K562 (cell line): Measurements from ENCODE around the gene MAPK1IP1L.
A peak's percentile ranks its signal among the peaks of the same experiment; 100 is the strongest.

Experiments
- BACH1 ChIP-seq: fragments of 200-800 bp; sonication (Bioruptor generic); IDR thresholded peaks from 2 replicates; pipeline ENCODE4 v1.6.1; 2016; ENCODE audit warnings: missing genetic modification characterization, missing compliant biosample characterization
- BRD9 ChIP-seq: fragments of 450-650 bp; IDR thresholded peaks from 2 replicates; pipeline ENCODE4 v1.6.1; 2018; ENCODE audit warnings: low read depth; ENCODE audit not compliant: partially characterized antibody
- CBX8 ChIP-seq: fragments of 200-600 bp; sonication (generic); IDR thresholded peaks from 2 replicates; pipeline ENCODE4 v1.6.1; 2012; ENCODE audit warnings: borderline replicate concordance, mixed run types, low read depth, mild to moderate bottlenecking, moderate library complexity, mixed read lengths, low read length, control low read depth, inconsistent platforms; ENCODE audit not compliant: poor library complexity, severe bottlenecking; ENCODE audit errors: extremely low read depth
- EP300 ChIP-seq: IDR thresholded peaks from 2 replicates; pipeline ENCODE4 v1.6.1; 2012; ENCODE audit warnings: low read length, improper control_type of control experiment
- GTF2B ChIP-seq: IDR thresholded peaks from 2 replicates; pipeline ENCODE4 v1.6.1; 2011; ENCODE audit not compliant: insufficient read length; ENCODE audit errors: extremely low read depth
- NFIX ChIP-seq: fragments of 250-450 bp; sonication (Bioruptor Pico); IDR thresholded peaks from 2 replicates; pipeline ENCODE4 v1.4.0; 2020; ENCODE audit warnings: low read depth, mild to moderate bottlenecking, moderate library complexity
- NFRKB ChIP-seq: fragments of 450-650 bp; IDR thresholded peaks from 2 replicates; pipeline ENCODE4 v1.6.1; 2016; ENCODE audit warnings: low read depth
- POLR2A ChIP-seq: fragments of 450-650 bp; conservative IDR thresholded peaks from 2 replicates; pipeline ENCODE4 v1.6.1; 2016
- RNF219 ChIP-seq: fragments of 250-450 bp; sonication (Bioruptor Pico); IDR thresholded peaks from 2 replicates; pipeline ENCODE4 v1.5.0; 2022; ENCODE audit warnings: mild to moderate bottlenecking
- TAF1 ChIP-seq: IDR thresholded peaks from 2 replicates; pipeline ENCODE4 v1.6.1; 2011; ENCODE audit warnings: mild to moderate bottlenecking, low read length, moderate library complexity; ENCODE audit not compliant: insufficient read depth, control insufficient read depth, severe bottlenecking; ENCODE audit errors: extremely low read depth
- ZKSCAN1 ChIP-seq: fragments of 150-350 bp; IDR thresholded peaks from 2 replicates; pipeline ENCODE4 v1.6.1; 2016; ENCODE audit warnings: low read depth, low read length
- ZNF707 ChIP-seq: fragments of 250-450 bp; sonication (Bioruptor Pico); conservative IDR thresholded peaks from 2 replicates; pipeline ENCODE4 v1.8.0; 2022; ENCODE audit warnings: inconsistent platforms, mild to moderate bottlenecking, moderate library complexity
- TF ChIP-seq, protein P1 (sequence below), 3 experiments: IDR thresholded peaks in 2 of 3; conservative IDR thresholded peaks in 1 of 3; 2 replicates each; pipeline ENCODE4 v1.5.1; 2011 to 2012; ENCODE audit warnings: low read length in 3 of 3, mild to moderate bottlenecking in 3 of 3, control low read depth in 2 of 3, improper control_type of control experiment in 1 of 3, inconsistent platforms in 1 of 3, low read depth in 1 of 3, mixed read lengths in 1 of 3, moderate library complexity in 1 of 3; ENCODE audit not compliant: insufficient read depth in 2 of 3

GRCh38 chr14:55103005-55103640 is 51.7 kb downstream of the MAPK1IP1L start:
- TF ChIP-seq BACH1 (tag): no peak
- no peak for TF ChIP-seq CBX8
- peak; percentile 44; the same call in 1 of the 2 replicates for TF ChIP-seq EP300
- TF ChIP-seq, protein P1, sequence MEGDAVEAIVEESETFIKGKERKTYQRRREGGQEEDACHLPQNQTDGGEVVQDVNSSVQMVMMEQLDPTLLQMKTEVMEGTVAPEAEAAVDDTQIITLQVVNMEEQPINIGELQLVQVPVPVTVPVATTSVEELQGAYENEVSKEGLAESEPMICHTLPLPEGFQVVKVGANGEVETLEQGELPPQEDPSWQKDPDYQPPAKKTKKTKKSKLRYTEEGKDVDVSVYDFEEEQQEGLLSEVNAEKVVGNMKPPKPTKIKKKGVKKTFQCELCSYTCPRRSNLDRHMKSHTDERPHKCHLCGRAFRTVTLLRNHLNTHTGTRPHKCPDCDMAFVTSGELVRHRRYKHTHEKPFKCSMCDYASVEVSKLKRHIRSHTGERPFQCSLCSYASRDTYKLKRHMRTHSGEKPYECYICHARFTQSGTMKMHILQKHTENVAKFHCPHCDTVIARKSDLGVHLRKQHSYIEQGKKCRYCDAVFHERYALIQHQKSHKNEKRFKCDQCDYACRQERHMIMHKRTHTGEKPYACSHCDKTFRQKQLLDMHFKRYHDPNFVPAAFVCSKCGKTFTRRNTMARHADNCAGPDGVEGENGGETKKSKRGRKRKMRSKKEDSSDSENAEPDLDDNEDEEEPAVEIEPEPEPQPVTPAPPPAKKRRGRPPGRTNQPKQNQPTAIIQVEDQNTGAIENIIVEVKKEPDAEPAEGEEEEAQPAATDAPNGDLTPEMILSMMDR (IDR thresholded peaks at IDR 0.05 in 2 of 3, conservative IDR thresholded peaks at IDR 0.05 in 1 of 3; ENCODE audit: insufficient read depth in 2 of 3, low read depth in 1 of 3, low read length in 3 of 3): no peak
- TF ChIP-seq RNF219: no peak
- TF ChIP-seq TAF1: peak; percentile 57
- no peak for TF ChIP-seq ZNF707 (CRISPR knock-in tag)
- peak; percentile 70 for TF ChIP-seq POLR2A
- TF ChIP-seq BRD9: peak; percentile 73
- 0 out of 2 replicates have a peak, but pooled peaks have one; percentile 31 for TF ChIP-seq ZKSCAN1
- no peak for TF ChIP-seq NFIX
- TF ChIP-seq NFRKB: peak; percentile 78
- TF ChIP-seq GTF2B: no peak
